Measurements from ENCODE around the gene COMT.

- no peak for TF ChIP-seq POLR2A (IDR thresholded peaks at IDR 0.05)
- TF ChIP-seq CTCF (IDR thresholded peaks at IDR 0.05), result no peak
Measured at GRCh38 chr22:20017622-20017958, 76.0 kb downstream of the COMT start.
